GM21717 (cell line): Measurements from ENCODE around the gene OR2T1.
"Not testable (repeated sequence)": the region's sequence is repeated elsewhere in the genome, so short reads cannot be mapped to it uniquely, and the experiment has no call there.

Source experiments
- ATAC-seq: cut with Tn5 transposase; IDR thresholded peaks from one replicate; pipeline ENCODE4 v1.9.1; 2021; ENCODE audit warnings: mild to moderate bottlenecking, moderate library complexity; ENCODE audit not compliant: unreplicated experiment

The OR2T1 gene

DNA sequence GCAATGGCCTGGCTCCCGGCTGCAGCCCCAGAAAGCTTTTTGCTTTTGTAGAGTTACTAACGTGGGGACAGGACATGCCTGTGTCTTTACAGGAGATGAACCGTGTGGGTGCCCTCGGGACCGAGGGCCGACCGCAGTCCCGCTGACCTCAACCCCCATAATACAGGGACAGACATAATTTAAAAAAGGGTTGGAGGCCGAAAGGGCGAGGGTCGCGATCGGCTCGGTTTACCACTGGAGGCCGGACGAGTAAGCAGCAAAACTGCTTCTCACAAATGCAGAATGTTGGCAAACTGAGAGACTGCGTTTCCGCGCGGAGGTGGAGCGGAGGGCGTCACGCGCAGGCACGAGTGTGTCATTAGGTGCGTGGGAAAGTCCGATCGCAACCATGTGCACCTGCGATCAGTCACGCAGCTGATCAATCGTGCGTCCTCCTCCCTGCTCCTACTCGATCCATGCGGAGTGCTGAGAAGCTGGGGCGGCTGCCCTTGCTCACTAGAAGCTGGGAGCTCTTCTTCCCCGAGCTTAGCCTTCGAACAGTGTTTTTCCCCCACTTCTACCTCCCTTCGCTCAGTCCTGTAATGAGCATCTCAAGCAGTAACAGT lies 31.1 kb downstream of the OR2T1 start:
- not testable (repeated sequence) for ATAC-seq

DNA sequence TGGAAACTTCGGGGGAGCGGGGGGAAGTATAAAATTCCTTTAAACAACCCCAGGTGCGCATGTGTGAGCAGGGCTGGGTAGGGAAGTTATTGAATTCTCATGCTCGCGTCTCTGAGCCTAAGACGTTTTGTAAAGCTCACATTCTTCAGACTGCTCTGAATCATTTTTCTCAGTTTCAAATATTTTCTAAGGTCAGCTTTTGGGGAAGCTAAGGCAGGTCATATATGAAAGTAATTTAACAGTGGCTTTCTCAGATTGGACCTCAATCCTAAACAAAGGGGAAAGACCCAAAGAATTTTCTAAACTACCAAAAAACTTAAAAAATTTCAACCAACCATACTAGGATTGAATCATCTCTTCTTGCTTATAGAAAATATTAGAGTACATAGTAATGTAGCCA lies 32.1 kb downstream of the OR2T1 start:
- ATAC-seq = peak; percentile 29

DNA sequence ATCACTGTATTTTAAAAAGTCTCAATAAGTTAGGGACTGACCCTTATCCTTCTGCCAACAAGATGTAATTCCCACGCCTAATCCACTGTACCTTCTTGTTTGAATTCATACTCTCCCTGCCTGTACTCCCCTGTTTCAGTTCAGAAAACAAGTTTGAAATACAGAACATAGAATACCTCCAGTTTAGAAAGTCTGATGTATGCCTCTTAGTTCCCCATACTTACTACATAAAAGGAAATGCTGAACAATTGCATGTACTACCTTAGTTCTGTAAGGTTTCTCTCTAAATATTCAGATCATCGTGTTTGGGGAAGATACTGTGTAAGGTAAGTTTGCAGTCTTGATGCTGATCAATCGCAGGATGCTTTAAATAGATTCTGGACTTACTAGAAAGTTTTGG lies 33.5 kb downstream of the OR2T1 start:
- peak; percentile 60 for ATAC-seq

DNA sequence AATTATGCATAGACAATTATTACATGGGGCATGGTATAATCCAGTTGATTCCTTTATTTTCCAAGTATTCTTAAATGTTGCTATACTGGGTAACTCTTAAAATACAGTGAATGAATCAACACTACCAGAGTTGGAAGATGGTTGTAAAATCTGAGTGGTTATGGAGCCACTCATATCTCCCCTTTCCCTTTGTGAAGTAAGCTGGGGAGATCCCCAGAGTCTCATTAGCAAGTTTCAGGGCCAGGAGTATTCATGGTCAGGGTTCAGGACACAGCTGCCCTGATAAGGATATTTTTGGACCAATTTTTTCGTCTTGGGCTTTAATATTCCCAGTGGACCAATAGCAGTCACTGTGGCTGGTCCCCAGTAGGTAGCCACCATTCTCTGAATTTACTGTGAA lies 35.8 kb downstream of the OR2T1 start:
- not testable (repeated sequence) for ATAC-seq

DNA sequence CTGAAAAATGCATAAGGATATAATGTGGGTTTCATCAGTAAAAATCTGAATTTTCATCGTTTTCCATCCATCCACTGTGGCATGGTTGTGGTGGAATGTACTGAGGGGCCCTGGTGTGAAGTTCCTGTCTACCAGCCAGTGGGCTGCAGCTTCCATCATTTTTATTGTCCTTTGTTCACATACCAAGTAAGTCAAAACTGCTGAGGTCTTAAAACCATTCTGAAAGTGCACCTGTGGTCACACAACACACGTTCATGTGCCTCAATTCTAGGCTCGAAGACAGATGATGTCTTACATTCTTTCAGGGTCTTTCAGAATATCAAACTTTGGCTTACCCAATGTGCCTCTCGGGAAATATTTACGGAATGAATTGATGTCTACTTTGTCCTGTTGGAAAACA lies 36.4 kb downstream of the OR2T1 start:
- ATAC-seq = not testable (repeated sequence)

DNA sequence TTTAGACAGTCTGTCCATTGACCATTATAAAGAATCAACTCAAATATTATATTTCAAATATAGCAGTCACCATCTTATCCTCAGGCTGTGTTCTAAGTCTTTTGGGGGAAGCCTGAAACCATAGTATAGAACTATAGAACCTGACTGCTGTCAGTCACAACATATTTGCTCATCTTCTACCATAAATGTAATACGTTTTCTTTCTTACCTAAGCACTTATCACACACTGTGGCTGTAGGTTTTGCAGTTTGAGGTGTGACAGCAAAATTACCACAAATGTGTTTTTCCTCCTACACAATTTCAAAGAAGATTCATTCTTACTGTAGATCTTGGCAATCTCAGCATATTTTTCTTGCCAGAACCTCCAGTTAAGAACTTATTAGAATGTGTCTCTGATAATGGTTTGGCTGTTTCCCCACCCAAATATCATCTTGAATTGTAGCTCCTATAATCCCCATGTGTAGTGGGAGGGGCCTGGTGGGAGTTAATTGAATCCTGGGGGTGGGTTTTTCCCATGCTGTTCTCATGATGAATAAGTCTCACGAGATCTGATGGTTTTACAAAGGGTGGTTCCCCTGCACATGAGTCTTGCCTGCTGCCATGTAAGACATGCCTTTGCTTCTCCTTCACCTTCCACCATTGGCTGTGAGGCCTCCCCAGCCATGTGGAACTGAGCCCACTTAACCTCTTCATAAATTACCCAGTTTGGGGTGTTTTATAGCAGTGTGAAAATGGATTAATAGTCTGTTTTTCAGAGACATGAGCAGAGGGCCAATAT lies 39.8 kb downstream of the OR2T1 start:
- ATAC-seq = not testable (repeated sequence)

DNA sequence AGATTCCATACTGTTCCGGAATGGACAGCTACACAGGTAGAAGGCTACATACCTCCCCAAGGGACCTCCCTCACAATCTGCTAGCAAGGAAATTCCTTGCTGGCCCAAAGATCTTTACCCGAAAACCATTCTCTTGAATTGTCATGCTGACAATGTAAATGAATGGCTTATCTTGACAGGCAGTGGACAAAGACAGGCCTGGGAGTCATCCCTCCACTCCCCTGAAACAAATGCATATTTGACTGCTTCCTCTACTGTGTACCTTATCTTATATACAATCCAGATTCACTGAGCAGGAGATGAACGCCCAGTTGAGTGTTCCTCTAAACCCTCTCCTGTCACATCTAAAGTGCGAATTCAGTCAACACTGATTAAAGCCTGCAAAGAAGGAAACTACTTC lies 41.8 kb downstream of the OR2T1 start:
- not testable (repeated sequence) for ATAC-seq

DNA sequence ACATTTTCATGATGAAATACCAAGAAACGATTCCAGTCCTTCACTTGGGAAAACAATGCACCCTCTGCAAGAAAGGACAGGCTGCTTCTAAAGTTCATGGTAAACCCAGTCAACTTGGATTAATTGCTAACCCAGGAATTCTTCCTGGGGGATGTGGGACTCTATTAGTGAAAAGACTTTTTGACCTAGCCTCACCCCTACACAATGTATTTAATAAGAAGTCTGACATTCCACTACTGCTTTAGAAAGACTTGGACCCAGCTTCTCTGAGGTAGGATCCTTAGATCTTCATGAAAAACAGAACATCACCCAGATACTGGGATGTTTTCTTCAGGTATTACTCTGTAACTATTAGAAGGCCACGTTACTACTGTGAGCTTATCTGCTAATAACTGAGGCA lies 42.6 kb downstream of the OR2T1 start, which contains the start of gene OR2T2:
Gene OR2T2 (plus strand): TSS at position 239 of the 400 bp plus-strand sequence. CDS start 7,161 bp downstream, outside the sequence.
- not testable (repeated sequence) for ATAC-seq

DNA sequence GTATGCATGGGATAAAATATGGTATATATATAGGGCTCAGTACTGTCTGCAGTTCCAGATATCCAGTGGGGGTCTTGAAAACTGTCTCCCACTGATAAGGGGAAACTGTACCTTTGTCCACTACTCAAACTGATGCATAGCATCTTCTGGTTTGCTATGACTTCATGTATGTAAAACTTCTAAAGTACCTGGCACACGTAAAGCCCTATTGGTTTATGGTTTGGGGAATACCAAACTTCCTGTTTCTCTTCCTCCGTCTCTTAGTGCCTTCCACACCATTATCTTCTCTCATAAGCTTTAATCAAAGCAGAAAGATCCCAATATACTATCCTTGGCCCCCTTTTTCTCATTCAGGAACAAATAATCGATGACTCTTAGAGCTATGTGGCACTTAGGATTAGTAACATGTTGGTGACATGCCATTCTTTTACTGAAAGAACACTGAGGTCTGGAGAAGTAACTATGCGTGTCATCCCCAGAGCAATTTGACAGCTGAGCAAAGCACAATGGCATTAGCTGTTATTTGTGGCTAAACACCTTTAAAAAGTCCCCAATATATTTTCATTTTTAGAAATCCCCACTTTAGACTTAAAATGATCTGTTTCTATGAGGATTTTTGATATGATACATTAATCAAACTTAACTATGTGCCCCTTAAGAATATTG lies 45.7 kb downstream of the OR2T1 start:
- ATAC-seq = peak; percentile 62

DNA sequence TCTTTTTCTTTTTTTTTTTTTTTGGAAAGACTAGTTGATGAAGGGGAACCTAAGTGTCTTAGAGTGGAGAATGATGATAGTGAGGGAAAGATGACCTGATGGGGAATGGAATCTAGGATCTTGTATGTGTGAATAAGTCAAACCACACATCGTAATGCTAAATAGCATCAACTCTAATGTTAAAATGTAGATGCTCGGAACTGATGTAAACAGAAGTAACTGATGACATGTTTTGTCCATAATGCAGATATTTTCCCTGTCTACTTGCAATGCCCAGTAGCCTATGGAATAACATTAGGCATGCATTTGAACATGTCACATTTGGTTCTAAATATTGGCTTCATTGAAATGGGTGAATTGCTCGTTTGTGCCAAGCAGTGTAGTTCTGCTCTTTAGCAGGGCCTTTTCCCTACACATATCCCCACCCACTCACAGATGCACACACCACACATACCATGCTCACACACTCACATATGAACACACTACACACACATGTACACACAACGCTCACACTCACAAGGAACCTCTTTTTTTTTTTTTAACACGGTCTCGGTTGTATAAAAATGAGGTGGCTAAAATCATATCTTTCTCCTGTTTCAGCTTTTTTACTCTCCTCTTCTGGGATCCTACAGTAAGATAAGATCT lies 47.1 kb downstream of the OR2T1 start:
- peak; percentile 6 for ATAC-seq

DNA sequence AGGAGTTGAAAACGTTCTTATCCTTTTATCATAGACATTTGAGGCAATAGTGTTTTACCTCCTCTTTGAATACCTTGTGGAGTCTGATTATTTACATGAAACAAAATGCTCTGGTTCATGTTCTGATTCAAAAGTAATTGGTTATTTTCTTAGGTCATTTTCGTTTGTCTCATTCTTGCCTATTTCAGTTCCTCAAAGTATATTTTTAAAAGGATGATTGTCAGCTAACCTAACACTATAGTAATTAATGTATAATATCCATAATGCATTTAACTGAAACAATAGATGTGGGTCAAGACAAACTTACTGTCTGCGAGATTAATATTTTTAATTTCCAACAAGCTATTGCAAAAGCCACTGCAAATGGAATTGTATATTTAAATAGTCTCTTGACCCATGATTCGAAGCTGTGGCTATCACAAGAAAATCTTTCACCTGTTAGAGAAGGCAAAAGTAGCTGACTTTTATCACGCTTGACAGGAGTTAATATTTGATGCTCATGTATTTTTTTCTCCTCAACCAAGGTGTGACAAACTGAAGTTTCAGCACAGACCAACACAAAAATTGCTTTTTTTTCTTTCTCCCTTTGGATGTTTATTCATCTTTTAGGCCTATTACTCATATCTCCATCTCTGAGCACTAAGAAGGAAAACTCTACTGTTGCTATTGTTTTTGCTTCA lies 47.8 kb downstream of the OR2T1 start:
- peak; percentile 62 for ATAC-seq

DNA sequence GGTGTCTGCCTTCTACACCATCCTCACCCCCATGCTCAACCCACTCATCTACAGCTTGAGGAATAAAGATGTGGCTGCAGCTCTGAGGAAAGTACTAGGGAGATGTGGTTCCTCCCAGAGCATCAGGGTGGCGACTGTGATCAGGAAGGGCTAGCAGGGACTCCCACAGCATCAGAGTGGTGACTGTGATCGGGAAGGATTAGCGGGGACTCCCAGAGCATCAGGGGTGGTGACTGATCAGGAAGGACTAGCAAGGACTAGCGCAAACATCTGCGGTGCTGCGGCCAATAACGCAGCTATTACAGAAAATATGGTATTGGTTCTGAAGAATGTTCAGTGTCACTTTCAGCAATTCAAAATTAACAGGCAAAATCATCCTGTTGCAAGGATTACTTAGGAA lies 50.8 kb downstream of the OR2T1 start:
- ATAC-seq = not testable (repeated sequence)

DNA sequence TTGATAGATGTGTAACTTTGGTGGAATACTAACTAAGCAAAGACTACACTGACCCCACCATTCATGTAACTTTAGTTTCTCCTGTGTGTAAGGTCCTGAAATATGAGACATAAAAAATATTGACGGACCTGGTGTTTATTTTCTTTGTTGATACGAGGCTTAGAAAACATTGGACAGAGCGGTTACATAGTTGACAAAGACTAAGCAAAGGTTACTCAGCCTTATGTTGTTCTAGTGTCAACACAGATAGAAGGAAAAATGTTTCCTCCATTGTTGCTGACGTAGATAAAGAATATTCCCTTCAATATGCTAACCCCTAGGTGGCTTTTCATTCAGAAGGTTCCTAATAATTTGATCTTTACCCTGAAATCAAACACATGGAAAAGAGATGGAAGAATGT lies 52.2 kb downstream of the OR2T1 start:
- ATAC-seq = not testable (repeated sequence)

DNA sequence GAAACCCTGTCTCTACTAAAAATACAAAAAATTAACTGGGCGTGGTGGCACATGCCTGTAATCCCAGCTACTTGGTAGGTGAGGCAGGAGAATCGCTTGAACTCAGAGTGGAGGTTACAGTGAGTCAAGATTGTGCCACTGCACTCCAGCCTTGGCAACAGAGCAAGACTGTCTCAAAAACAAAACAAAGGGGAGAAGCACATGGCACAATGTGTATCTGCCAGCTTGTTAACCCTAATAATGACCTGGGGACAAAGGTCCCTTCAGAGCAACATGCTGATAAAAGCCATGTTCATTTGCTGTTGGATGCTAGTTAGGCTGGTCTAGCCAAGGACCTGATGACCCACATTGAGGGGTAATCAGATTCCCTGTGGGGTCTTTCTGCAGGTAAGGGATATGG lies 53.8 kb downstream of the OR2T1 start:
- ATAC-seq = not testable (repeated sequence)
